HG02852 (cell line): ENCODE data around the gene KLHL14.

ENCODE experiments used
- ATAC-seq: cut with Tn5 transposase; IDR thresholded peaks from one replicate; pipeline ENCODE4 v1.9.1; 2021; ENCODE audit warnings: mild to moderate bottlenecking, moderate library complexity; ENCODE audit not compliant: unreplicated experiment

The KLHL14 gene

DNA sequence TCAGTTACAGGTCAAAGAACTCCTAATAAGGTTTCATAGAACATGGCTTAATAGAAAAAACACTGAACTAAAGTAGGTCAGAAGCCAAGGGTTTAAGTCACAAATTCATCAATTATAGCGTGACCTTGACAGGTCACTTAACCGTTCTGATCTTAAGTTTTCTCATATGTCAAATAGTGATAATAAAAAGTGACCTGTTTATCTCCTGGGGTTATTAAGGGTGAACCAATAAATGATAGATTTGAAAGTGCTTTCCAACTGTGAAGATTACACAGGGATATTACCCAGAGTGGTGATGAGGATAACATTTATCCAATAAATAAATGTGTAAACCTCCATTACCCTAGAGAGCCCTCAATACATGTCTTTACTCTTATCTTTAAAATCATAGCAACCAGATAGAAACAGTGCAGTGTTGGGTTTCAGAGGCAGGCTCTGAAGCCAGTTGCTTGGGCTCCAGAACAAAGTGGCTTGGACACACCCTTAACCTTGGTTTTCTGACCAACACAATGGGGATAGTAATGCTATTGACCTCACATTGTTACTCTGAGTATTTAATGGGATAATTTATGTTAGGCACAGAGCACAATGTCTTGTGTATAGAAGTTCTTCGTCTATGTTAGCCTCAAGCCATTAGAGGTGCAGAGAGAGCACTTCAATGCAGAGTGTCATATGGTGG, 48.6 kb downstream of the KLHL14 start:
- ATAC-seq = no peak

DNA sequence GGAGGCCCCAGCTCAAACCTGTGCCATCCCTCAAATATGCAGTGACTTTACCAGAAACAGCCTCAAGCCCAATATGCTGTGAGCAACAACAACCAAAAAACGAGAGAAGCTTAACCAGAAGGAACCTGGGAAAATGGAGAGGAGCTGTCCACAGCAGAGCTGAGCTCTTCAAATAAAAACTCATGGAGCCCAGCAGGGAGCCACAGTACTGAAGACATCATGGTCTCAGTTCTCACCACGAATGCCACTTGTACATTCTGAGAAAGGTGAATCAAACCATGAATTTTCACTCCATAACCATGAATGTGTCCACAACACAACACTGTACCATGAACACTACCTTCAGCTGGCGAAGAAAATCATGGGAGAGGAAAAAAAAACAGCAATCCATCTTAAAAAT, 50.5 kb downstream of the KLHL14 start:
- ATAC-seq = no peak

DNA sequence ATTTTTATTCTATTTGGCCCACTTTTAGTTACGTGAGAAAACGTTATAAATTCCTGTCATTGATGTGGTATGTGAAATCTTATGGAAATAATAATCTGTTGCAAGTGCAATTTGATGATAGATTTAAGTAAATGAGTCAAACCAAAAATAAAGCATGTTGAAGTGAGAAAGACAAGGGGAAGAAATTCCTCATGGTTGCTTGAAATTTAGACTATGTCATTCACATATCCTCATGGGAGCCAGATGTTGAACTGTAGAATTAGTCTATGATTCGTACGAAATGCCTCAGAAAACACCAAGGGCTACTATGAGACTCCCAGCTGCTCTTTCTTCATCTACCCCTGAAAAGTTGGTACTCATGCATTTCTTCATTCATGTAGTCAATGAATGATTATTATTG, 55.7 kb downstream of the KLHL14 start:
- ATAC-seq = no peak

DNA sequence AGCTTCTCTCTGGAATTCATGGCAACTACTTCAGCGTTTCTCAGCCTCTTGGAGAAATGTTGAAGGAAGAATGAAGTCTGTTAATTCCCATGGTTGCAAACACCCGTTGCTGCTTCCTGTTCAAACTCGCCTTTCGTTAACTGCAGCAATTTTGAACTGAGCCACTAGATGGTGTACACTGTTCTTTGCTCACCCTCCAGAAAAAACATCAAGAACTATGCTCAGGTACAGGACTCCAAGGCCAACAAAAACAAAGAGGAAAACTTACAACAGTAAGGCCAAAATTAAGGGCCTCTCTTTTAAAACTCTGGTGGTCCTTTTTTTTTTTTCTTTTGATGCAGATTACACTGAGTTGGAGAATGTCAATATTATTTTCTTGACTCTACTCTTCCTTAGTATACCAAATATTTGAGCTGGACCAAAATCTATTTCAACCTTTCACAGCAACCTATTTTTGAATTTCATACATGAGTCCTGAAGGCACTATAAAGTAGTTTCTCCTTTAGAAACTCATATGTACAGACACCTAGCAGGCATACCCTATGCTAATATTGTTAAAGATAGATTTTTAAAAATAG, 58.2 kb downstream of the KLHL14 start:
- peak; percentile 97 for ATAC-seq

DNA sequence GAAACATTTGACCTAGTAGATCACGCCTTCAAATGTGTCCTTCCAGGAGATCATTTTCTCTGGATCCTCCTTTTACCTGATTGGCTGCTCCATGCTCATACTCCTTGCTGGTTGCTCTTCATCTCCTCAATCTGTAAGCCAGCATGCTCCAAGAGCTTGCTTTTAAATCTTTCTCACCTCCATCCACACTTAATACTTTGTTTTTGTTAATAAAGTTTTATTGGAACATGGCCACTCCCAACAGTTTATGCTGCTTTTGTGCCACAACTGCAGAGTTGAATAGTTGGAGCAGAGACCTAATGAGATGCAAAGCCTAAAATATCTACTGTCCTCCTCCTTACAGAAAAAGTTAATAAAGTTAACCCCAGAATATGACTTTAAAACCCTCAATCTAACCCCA, 60.0 kb downstream of the KLHL14 start:
- no peak for ATAC-seq

DNA sequence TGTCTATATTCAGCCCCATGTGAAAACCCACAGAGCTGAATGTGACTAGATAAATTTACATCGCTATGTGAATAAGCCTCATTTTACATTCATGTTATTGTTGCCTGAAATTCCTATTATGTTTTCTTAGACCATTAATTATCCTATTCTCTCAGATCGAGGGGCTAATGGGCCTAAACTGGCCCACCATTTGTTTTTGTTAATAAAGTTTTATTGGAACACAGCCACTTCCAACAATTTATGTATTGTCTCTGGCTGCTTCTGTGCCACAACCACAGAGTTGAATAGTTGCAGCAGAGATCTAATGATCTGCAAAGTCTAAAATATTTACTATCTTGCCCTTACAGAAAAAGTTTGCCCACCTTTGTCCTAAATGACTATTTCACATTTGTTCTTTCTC, 61.0 kb downstream of the KLHL14 start:
- ATAC-seq = no peak

DNA sequence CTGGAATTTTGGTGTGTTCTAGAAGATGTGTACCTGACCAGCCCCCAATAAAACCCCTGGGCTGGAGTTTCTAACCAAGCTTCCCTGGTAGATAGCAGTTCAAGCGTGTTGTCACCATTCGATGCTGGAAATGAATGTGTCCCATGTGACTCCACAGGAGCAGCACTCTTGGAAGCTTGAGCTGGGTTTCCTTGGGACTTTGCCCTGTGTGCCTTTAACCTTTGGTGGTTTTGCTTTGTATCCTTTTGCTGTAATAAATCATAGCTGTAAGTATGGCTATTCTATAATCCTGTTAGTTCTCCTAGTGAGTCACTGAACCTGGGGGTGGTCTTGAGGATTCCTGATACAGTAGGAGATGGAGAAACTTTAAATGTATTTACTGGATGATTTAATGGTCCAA, 65.2 kb downstream of the KLHL14 start:
- ATAC-seq = no peak

DNA sequence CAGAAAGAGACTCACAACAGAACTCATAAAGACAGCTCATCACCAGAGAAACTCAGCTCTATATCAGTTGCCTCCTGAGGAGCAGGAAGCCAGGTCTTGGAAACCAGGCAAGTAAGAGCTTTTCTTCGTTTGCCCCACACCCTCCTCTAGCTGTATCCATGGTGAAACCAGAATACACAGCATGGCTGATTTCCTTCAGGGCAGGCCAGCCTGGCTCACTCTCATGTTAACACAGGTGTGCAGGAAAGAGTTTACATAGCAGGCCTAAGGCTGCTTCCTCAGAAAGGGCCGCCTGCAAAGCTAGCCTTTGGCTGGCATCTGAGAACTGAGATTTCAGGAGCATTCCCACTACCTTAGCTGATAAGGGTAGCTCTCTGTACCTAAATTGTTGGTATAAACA, 65.7 kb downstream of the KLHL14 start:
- no peak for ATAC-seq

DNA sequence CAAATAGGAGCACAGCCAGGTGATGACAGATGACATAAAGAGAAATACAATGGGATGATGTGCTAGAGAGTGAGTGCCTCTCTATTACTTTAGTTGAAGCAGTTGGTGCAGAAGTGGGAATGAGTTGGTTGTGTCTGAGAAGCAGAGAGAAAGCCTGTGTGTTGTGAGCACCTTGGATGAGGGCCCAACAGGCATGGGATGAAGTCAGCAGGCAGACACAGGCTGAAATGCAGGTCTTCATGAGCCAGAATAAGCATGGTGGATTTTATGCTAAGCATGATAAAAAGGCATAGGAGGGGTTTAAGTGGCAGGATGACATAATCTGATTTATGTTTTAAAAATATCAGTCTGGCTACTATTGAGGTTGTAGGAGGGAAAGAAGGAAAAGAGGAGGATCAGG, 71.5 kb downstream of the KLHL14 start:
- ATAC-seq = no peak

DNA sequence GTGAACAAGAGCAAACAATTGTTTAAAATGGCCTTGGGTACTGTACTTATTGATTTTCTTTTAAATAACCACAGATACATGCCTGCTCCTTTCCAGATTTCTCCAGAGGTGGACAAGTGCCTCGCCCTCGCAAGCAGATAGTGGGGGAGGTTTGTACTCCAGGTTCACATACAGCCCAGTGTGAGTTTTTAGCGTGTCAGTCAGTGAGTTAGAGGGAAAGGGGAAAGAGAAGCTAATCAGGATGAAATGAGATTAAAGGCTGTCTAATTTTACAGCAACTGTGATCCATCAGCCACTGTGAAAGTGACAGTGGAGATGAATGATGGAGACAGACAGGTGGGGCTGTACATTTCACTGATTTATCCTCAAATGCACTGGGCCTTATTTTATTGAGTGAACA, 74.7 kb downstream of the KLHL14 start:
- ATAC-seq = no peak

DNA sequence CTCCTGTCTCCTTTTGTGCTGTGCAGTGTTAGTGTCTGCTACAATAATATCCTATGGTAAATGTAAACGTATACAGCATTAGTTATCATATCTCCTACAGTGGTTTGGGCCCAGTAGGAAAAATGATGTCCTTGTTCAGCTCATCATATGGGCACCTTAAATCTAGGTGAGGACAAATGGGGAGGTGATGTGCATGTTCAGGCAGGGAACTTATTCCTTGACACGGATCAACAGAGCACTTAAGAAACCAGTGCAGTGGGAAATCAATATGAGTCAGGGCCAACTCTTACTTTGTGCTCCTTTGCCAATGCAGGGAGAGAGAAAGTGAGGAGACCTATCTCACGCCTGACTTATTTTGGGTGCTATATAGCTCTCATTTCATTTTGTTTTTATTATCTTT, 76.4 kb downstream of the KLHL14 start:
- ATAC-seq = no peak

DNA sequence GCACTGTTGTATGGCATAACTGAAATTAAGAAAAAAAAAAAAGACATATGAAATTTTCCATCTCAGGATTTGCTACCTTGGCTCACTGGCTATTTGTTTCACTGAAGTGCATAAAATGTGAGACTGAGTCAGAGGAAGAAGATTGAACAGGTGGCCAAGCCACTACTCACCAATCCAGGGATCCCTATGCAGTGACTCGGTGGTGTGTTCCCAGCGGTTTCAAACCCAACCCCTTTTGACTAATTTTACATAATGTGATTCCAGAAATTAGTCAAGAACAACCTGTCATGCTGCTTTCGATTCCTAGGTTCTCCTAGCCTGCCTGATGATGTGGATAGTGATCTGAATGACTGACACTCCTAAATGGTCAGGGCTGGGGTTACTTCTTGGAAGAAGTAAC, 77.3 kb downstream of the KLHL14 start:
- no peak for ATAC-seq

DNA sequence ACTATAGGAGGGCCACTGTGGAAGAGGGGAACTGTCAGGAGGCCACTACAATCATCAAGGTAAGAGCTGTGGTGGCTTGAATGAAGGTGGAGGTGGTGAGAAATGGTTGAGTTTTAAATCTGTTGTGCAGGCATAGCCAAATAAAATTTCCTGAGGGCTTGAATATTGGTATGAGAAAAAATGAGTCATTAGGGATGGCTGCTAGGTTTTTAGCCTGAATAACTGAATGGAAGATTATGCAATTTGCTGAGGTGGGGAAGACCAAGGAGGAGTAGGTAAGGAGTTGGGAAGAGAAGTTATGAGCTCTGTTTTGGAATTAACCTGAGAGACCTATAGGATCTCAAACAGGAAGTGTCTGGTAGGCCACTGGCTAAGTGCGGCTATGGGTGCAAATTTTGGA, 84.0 kb downstream of the KLHL14 start:
- ATAC-seq = no peak

DNA sequence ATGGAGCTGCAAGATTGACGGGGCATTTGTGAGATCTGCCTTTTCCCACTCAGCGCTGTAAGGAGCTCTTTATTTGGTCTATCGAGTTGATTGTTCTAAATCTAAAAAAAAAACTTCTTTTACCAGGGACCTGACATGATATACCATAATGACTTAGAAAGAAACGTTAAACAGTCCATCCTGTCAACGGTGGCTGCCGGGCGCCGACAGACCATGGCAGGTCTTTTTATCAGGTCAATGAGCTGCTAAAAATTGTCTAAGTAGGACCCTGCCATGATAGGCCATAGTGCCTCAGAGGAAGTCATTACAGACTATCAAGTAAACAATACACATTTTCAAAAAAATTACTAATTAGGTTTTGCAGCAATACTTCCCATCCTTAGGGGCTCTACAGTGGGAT, 87.9 kb downstream of the KLHL14 start:
- ATAC-seq = no peak

DNA sequence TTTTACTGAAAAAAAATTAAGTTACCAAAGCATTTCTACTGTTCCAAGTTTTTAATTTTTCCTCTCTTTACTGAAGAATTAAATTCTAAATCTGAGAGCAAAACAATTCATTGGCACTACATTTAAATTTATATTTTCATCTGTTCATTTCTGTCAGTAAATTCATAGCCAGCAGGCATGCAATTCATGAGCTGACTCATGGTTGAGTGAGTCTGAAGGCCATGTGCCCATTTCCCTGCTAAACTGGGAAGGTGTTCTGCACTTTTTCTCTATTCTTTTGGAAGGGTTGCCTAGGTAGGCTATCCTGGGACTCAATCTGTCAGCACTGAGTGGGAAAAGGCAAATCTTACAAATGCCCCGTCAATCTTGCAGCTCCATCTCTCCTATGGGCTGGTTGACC, 88.7 kb downstream of the KLHL14 start:
- ATAC-seq = no peak

DNA sequence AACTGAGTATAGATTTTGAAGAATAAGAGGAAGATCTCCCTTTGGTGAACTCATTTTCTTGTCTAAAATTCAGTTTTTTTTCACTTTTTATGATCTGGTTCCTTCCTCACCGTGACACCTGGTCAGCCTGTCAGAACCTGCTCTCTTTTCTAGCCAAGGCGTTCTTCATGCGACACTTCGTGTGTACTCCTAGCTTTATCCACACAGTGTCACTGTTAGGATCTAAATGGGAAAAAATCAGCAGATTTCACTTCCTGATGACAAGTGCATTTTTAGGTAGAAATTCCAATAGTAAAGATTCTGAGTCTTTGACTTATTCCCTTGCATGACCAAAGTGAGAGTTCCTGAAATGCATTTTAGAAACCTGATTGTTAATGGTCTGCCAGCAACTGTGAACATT, 89.8 kb downstream of the KLHL14 start:
- ATAC-seq = no peak

DNA sequence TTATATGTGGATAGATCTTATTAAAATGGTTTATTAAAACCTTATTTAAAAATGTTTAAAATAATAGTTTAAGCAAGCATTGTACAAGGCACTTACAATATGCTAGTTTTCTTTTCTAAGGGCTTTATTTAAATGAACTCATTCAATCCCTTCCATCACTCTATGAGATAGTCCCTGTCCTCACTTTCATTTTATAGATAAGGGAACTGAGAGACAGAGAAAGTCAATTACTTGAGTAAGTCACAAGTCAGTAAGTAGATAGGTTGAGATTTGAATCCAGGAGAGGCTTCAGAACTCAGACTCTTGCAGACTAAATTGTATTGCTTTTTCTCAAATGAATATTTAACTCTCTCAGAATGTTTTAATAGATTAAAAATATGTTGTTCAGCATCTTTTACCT, 95.2 kb downstream of the KLHL14 start:
- ATAC-seq = no peak

DNA sequence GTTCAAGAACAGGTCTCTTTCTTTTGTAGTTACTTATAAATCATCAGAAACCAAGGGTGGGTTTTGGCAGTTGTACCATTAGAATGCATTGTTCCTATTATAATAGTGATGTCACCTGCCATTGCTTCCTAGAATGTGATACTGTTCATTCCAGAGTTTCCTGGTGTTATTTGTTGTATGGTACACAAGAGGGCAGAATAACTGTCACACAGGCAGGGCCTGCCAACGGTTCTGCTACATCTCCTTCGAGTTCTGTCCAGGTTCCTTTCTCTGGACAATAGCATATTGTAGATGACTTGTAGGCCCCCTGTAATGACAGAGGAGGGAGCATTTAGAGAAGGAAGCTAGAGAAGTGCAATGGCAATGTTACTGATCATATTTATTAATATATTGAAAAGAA, 98.3 kb downstream of the KLHL14 start:
- ATAC-seq = no peak

DNA sequence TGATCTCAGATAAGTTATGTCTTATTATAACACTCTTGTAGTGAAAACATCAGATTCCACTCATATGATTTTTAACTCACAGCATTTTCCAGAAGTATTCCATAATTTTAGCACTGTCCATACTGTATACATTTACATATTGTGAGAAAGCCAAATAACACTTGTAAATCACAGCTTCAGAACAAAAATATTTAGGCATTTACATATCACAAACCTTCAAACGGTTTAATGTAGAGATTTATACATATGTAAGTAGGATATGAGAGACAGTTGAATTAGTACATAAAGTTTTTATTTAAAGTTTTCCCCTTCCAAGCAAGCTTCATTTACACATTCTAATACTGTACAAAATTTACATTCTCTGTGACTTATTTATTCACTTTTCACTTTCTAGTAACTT, 100.4 kb downstream of the KLHL14 start:
- ATAC-seq = no peak

DNA sequence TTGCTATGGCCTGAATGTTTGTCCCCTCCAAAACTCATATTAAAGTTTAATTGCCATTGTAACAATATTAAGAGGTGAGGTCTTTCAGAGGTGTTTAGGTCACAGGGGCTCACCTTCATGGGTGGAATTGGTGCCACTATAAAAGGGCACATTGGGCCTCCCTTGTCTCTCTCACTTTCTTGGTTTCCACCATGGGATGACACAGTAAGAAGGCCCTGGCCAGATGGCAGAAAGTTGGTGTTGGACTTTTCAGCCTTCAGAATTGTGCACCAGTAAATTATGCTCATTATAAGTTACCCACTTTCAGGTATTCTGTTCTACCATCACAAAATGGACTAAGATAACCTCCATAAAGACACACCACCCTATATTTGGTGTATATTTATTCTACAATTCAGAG, 102.1 kb downstream of the KLHL14 start:
- ATAC-seq = no peak

DNA sequence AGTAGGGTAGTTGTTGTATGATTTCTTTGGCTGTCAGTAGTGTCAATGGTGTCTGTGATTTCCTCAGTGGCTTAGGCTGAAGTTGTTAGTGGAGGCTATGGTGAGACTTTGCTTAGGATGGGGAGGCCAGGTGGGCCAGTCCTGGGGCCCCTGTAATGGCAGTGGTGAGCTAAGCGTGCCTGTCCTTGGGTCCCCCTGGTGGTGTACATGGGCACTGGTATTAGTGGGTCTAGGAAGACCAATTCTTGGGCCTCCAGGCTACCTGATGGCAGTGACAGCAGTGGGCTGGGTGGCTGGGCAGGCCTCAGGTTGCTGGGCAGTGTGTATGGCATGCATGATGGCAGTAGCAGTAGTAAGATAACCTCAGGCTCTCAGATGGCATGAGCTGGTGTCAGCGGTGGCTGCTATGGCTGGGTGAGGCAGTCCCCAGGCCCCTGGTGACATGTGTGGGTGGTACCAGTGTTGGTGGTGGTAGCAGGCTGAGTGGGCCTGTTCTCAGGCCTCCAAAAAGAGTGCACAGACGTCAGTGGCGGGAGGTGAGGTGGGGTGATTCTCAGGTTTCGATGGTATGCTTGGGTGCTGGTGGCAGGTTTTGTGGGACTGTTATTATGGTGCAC, 103.2 kb downstream of the KLHL14 start:
- ATAC-seq = no peak

DNA sequence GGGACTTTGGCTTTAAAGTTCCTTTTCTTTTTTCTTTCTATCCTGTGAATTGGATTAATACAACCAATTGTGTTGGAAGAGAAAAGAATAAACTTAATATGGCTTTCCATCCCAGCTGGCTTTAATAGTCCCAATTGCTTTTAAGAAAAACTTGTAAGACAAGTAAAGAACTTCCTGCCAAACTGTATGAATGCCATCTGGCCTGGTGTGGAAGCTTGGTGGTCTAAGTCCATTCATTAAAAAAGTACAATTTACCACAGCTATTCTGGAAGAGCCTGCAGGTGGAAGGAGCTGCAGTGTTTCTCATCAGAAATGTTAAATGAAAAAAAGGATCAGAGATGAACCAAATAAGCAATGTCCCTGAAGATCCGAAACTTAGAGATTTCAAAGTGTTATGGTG, 103.9 kb downstream of the KLHL14 start:
- no peak for ATAC-seq
